GM21526 (cell line): ENCODE data around the gene CPEB4.

ENCODE experiments used
- ATAC-seq: cut with Tn5 transposase; IDR thresholded peaks from one replicate; pipeline ENCODE4 v1.9.1; 2021; ENCODE audit warnings: moderate library complexity; ENCODE audit not compliant: unreplicated experiment, low FRiP score

CPEB4 gene

DNA sequence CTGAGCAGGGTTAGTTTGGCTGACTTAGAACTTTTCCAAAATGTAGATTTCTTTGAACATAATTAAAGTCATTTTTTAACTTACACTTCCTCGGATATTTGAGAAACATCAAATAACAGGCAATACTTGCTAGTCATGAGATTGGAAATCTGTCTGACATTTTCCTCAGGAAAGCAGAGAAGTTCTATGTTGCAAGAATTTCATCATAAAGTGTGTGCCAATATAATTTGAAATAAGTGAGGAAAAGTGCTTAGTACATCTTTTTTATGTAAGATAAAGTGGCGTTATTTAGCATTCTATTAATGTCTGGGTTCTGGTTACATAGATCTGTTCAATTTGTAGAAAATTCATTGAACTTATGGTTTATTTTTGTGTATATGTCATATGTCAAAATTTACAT is 52.1 kb downstream of the CPEB4 start:
- no peak for ATAC-seq

DNA sequence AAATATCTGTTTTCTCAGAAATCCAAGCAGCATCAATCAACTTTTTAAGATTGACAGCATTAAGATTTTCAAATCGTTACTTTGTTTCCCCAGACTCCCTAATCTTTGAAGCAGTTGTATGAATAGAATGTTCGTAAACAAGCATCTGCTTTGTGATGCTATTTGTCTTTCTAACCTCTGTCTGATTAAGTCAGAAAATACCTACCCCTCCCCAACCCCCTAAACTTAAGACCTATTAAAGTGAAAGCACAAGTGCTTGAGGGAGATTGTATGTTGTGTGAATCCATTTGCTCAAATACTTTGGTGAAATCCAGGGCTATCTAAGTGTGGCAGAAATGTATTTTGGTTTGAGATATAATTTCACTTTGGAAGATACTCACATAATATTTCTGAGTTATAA is 53.0 kb downstream of the CPEB4 start:
- no peak for ATAC-seq

DNA sequence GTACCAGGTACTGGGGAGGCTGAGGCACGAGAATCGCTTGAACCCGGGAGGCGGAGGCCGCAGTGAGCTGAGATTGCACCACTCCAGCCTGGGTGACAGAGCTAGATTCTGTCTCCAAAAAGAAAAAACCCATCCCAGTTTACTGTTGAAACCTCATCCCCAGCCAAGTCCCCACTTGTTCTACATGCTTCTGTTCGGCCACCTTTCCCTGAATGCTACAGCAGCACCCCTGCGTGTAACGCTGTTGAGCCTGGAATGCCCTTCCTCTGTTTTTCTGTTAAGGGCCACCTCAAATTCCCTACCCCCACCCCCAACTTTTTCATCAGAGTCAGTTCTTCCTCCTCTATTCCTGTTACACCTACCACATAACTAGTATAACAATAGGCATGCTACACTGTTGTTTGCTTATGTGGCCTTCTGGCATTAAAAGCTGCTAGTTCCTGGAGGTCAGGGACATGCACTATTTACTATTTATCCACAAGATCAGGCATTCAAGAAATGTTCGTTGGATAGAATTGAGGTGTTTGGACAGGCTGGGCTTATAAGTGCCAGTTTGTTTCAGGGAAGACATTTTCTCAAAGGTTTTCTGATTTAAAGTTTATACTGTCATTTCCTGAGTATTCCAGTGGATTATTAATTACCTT is 53.7 kb downstream of the CPEB4 start:
- ATAC-seq = no peak

DNA sequence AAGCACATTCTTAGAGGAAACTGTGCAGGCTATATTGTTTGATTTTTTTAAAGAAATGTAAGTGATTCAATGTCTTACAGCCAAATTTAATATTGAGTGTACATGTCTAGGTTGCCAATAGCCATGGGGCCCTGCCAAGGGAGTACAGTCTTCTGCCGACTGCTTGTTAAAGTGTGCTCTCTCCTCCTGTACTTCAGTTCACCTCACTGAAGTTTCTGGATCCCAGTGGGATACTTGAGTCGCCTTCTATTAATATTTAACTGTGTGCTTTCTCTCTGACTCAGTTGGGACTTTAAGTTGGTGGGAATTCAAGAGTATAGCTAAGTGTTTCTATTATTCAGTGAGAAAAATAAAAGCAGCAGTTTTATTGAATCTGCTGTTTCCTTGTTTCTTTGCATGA is 56.4 kb downstream of the CPEB4 start:
- no peak for ATAC-seq

DNA sequence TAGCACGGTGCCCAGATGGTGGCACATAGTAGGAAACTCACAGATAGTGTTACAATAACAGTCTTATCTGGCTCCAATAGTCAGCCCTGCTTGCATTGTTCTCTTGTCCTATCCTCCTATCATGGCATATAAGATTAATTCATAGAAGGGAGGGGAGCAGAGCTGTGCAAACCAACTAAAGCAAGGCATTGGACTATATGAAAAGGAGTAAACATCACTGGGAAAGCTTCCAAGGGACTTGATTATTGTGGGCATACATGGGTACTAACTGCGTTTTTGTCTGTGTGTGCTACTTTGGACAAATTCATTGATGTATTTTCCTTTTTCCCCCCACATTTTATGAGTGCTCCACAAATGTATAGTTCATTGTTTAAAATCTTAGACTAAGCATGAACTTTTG is 57.0 kb downstream of the CPEB4 start:
- no peak for ATAC-seq

DNA sequence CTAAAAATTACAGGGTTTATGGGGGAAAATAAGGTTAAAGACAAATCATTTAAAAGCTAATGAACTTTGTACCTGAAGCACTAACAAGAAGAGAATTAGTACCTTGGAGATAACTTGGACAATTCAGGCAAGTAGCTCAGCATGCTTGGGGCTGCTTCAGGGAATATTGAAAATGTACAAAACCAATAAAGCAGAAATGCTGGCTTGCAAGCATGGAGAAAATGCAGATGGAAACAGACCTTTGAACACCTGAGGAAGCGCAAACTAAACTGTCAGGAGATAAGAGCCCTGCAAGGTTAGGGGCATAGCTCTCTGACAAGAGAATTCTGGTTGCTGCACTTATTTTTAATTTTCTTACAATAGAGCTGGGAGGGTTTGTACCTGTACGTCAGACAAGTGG is 58.2 kb downstream of the CPEB4 start:
- no peak for ATAC-seq

DNA sequence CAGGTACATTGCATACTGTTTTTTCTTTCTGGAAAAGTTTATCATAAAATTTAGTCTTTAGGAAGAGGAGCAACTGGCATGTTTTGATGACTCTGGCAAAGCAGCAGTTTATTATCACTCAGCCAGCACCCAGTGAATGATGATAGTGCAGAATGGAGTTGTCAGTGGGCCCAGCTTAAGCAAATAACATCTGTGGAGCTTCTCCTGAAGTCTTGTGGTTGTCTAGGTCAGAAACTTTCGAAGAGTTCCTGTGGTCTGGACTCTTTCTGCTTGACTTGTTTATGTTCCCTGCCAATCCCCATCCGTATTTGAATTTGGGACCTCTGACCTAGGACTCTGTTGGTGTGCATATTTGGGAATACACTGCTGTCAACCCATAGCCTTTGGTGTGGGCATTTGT is 62.7 kb downstream of the CPEB4 start:
- ATAC-seq = no peak

DNA sequence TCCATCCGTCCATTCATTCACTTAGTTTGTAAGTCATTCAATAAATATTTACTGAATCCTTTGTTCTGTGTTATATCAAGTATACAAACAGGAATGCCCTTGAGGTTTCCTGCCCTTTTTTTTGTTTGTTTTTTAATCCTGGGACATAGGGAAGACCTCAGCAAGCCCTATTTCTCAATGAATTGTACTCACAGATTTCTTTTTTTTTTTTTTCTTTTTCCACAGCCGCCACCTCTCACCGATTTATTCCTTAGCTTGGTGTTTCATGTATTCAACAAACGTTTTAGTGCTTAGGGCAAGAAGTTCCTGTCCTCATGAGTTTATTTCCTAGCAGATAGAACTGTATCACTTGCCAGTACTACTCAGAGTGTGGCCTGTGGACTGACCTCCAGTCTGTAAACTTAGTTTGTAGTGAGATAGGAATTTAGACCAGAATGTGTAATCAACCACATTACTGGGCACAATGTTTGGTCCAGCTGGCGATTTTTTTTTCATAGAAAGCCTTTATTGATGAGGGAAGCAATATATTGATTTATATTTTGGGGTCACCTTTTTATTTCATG is 65.5 kb downstream of the CPEB4 start:
- ATAC-seq = no peak

DNA sequence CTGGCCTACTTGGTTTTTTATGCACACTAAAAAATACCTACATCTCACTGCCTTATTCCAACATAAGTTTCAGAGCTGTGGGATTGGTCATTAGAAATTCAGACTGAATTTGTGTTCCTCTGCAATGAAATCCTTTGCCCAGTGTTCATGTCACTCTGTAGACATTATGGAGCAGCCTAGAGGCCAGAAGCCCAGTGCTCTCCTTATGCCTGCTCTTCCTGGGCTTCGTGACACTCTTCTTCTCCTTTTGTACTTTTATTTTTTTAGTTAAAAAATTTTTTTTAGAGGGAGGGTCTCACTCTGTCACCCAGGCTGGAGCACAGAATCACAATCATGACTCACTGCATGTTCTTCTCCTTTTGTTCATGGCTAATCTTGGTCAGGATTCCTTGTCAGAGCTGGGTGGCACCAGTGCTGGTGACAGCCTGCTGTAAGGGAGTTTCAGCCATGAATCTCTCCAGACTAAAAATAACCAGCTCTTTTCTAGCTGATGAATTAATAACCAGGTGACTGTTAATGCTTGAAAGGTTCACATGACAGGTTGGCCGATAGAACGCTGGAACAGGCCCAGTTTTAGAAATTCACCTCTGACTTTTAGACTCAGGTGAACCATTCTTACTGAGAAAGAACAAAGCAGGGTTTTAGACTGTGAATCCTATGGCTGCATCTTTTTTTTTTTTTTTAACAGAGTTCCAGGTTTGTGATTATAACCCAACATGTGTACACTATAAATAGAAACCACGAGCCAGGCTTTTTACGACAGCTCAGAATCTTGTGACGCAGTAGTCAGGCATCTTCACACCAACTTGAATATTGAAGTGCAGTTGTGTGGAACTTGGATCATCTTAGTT is 66.7 kb downstream of the CPEB4 start:
- no peak for ATAC-seq

DNA sequence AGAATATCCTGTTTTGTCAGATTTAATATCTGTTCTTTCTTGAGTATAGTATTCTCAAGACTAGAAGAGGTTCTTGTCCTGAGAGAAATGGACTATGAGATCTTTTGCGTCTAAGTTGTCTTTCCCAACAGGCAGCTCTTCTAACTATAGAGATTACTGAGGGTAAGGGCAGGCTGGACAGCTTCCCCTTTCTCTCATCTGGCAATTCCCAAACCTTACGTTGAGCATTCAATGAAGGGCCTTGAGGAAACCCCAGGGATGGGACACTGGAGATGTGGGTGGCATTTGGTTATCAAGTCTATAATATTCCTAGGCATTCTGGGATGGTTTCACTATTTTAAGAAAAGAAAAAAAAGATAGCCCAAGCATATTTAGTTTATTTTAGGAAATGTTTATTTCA is 72.8 kb downstream of the CPEB4 start:
- ATAC-seq = no peak

DNA sequence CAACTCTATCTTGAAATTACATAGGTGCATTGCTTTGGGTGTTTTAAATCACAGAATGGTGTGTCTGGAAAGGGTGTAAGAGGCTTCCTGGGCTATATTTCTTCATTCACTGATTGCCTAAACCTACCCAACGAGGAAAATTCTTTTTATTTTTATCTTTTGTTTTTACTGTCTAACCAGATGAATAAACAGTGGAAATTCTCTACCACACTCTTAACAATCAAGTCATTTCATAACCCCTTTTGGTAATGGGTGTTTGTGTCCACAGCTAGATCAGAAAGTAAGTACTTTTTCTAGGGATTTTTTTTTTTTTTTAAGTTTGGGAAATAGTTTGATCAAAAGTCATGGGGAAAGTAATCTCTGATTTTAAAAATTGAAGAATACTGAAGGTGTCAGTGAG is 73.3 kb downstream of the CPEB4 start:
- ATAC-seq = no peak

DNA sequence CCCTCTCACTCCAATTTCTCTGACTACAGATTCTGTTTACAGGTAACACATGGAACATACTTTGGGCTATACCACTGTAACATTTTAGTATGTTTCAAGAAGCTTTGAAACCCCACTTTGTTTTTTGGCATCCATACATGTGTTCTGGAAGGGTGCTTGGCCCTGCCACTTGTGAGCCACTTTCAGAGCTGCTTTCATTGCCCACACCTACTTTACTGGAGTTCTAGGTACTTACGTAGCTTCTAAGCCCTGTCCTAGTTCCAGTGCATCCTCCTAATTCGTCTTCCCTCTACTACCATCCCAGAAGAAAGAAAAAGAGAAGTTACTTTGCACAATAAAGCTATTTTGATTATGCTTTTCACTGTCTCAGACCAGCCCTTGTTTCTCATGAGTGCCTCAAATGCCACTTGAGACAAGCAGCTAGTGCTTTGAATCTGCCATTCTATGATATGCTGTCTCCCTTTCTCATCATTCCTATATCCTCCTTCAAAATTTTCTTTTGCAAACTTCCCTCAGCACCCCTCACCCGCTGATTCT is 74.4 kb downstream of the CPEB4 start:
- ATAC-seq = no peak

DNA sequence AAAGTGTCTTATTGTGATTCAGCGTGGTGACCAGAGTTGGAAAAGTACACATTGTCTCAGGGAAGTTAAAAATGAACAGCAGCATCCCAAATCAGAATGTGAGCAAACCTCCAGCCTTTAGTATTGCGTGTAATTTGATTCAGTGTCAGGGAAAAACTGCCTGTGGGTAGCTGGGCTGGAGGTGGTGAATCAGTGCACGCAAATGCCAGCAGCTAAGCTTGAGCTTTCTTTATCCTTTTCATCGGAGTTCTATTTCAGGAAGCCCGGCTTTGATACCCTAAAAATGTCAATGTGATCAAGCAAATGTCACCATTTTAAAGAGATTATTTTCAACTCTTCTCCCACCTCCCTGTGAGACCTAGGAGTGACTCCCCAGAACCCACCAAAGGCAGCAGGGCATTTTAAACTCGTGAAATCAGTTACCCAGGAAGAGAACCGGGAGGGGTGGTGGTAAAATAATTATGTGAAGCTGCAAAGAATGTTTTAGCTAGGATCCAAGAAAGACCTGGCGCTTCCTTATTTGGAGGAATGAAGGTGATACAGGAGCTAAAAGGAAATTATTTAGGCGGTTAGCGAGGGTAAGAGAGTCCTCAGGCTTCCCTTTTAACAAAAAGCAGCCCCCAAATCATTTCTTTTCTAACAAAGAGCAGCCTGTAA is 75.2 kb downstream of the CPEB4 start:
- no peak for ATAC-seq

DNA sequence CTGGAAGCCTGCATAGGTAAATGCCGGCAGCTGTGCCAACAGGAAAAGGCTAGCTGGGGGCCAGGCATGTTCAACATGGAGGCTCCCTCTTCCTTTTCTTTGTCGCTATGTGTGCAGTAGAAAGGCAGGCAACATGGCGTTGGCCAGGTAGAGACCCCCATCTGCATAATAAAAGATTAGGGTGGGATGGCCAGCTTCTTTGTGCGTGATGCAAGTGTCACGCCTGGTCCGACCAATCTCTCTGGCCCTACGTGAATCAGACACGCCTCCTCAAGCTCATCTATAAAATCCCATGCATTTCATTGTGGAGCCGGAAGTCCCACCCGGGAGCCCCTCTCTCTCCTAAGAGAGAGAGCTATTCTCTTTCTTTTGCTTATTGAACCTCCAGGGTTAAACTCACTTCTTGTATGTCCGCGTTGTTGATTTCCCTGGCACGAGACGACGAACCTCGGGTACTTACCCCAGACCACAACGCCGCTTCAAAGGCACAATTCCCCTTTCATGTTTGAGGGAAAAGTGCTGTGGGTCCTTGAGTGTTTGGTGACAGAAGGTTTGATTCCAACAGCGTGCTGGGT is 75.8 kb downstream of the CPEB4 start:
- ATAC-seq = no peak

DNA sequence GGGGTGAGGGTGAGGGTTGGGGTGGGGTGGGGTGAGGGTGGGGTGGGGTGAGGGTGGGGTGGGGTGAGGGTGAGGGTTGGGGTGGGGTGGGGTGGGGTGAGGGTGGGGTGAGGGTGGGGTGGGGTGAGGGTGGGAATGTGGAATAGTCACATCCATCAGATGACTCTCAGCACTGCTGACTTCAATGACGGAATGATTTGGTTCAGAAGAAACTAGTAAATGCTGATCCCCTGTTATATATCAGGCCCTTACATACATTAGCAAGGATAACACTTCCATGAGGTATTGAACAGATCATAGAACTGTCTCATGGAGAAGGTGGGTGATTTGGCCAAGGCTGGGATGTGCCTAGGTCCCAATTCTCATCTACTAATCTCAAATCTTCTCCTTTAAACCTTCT is 76.4 kb downstream of the CPEB4 start:
- no peak for ATAC-seq

DNA sequence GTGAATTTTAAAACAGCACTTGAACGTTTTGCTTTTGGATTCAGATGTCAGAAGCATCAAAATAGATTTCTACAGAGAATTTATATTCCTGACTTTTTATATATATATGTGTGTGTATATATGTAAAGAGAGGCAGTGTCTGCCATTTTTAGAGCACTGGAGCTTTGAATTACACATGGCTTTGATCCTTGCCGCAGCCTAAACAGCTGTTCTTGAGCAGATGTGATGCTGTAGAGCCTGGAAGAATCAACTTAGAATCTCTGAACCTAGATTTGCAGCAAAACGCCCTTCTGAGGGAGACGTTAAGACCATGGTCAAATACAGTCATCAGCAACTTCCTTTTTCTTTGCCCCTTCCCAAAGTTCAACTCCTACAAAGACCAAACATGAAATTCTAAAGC is 79.1 kb downstream of the CPEB4 start:
- ATAC-seq = no peak

DNA sequence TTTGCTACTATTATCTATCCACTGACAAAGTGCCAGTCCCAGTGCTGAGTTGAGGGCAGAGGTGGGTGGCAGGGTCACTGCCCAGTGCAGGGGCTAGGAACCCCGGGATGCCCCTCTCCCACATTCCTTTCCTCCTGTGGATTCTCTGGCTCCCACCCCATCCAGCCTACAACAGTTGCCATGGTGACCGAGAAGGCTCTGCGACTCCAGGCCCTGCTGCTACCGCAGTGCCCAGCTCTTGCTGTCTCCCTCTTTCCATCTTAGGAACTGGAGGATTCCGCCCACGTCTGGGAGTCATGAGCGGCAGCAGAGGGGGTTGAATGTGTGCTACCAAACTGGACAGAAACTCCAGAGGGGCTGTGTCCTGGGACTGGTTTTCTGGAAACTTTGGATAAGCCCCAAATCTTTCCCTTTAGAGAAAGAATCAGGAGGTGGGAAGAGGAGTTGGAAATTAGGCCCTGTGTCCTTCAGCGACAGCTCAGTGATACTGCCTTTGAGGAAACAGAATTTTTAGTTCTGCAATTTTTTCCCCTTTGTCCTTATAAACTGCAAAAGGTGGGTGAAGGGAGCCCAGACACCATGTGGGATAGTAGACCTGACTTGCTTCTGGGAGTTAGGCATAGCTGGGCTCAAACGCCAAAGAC is 80.1 kb downstream of the CPEB4 start:
- ATAC-seq = no peak

DNA sequence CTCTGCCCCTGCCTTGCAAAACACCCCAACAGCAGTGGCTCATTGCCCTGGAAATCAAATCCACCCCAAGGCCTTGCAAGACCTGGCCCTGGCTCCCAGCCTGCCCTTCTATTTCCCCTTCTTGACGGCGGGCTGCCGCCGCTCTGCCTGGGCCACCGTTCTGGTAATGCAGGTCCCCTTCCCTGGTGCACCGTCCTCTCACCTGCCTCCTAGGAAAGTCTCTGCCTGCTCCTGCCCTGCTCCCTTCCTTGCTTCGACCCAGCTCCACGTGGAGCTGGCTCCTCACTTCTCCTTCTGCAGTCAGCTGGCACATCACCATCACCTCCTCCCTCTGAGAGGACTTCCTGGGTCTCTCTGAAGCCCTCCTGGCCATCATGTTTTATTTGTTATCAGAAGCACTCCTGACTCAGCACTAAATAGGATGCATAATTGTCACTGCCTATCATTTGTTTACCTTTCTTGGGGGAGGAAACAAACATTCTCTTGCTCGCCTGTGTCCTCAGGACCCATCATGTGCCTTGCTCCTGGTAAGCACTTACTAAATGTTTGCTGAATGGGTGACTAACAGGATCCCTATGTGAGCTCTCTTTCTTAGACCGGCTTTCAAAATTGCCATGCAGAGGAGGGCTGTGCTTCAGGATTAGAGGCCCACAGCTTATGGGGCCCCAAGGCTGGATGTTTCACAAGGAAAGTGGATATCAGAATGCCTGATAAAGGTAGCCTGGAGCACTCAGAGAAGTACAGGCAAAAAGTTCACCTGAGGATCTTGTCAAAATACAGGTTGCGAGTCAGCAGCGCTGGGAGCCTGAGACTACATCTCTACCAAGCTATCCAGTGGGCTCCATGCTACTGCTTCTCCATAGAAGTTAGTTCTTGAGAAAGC is 81.3 kb downstream of the CPEB4 start:
- ATAC-seq = no peak

DNA sequence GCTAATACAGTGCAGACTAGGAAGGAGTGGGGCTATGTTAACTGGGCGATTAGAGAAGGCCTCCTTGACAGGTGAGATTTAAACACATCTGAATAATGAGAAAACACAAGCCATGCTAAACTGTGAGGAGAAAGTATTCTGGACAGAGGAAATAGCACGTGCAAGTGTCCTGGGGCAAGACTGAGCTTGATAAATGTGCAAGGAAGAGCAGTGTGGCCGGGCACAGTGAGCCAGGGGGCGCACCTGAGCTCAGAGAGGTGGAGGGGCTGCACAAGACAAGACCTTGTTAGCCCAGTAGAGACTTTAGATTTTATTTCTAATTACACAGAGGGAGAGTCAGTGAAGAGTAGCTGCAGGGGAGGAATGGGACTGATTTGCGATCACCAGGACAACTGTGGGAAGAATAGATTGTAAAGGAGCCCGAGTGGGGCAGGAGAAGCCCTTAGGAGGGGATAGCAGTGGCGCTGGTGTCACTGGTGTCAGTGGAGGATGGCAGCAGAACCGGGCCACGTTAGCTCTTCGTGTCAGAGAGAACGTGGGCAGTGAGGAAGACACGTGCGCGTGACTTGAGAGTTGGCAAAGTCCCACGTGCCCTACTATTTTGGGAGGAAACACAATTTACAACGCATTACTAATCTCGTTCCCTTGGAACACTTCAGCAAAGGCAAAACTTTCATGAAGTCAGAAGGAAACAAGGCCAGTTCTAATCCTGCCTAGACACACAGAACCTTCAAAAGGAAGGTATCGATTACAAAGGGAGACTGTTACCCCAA is 82.9 kb downstream of the CPEB4 start:
- no peak for ATAC-seq
